ENCODE data around the gene XPO5.

Gene XPO5

GRCh38 chr6:43621078-43621835 is 45.4 kb upstream of the XPO5 start:
- WGBS (ENCODE audit: insufficient coverage), result over 99% methylated on average over 11 of the region's 12 CpGs
- Histone ChIP-seq H3K36me3 (ENCODE audit: control insufficient read depth in 4 of 4, insufficient read depth in 4 of 4, low read length in 3 of 4) (peaks cover 9 to 64% (median 55%) of the 10 kb centered on the region in 4 experiments), H3K4me3 (ENCODE audit: control insufficient read depth in 1 of 7, extremely low read depth in 1 of 7, insufficient read depth in 4 of 7, low read depth in 2 of 7, low read length in 6 of 7) (no peak overlapping the region), H3K27ac (ENCODE audit: insufficient read depth in 1 of 2, low read depth in 1 of 2, low read length in 2 of 2, poor library complexity in 1 of 2, severe bottlenecking in 2 of 2) (peak overlapping the region in 1 of 2 experiments; percentile 22), H3K4me1 (ENCODE audit: control extremely low read depth in 1 of 4, control insufficient read depth in 4 of 4, insufficient read depth in 4 of 4, low read length in 3 of 4) (peaks cover 0 to 9% (median 6%) of the 10 kb centered on the region in 4 experiments), H3K9me3 (ENCODE audit: control extremely low read depth in 1 of 5, control insufficient read depth in 4 of 5, insufficient read depth in 2 of 5, low read depth in 1 of 5, low read length in 4 of 5) (no peaks in the 10 kb centered on the region), H3K27me3 (replicated peaks in 2 of 5; ENCODE audit: control insufficient read depth in 4 of 5, insufficient read depth in 5 of 5, low read length in 4 of 5) (no peaks in the 10 kb centered on the region)
- DNase-seq, result no peak
- ChIA-PET POLR2A (no interaction called here), CTCF (interaction anchor here (1.0 kb wide), 1 partner anchor 49 kb away, joined by 4 read pairs; no protein-coding TSS in a partner anchor)

GRCh38 chr6:43616725-43617472 is 41.1 kb upstream of the XPO5 start:
- 84% methylated on average over 5 of the region's 9 CpGs for WGBS (ENCODE audit: insufficient coverage)
- H3K27ac ChIP-seq (ENCODE audit: insufficient read depth in 1 of 2, low read depth in 1 of 2, low read length in 2 of 2, poor library complexity in 1 of 2, severe bottlenecking in 2 of 2), result no peak overlapping the region
- peaks cover 0 to 9% (median 6%) of the 10 kb centered on the region in 4 experiments for H3K4me1 ChIP-seq (ENCODE audit: control extremely low read depth in 1 of 4, control insufficient read depth in 4 of 4, insufficient read depth in 4 of 4, low read length in 3 of 4)
- no peaks in the 10 kb centered on the region for H3K27me3 ChIP-seq (replicated peaks in 2 of 5; ENCODE audit: control insufficient read depth in 4 of 5, insufficient read depth in 5 of 5, low read length in 4 of 5)
- H3K4me3 ChIP-seq (ENCODE audit: control insufficient read depth in 1 of 7, extremely low read depth in 1 of 7, insufficient read depth in 4 of 7, low read depth in 2 of 7, low read length in 6 of 7), result no peak overlapping the region
- no peaks in the 10 kb centered on the region for H3K9me3 ChIP-seq (ENCODE audit: control extremely low read depth in 1 of 5, control insufficient read depth in 4 of 5, insufficient read depth in 2 of 5, low read depth in 1 of 5, low read length in 4 of 5)
- peak in 2 of 3 donors; percentile 24 to 51 for DNase-seq
- CTCF ChIA-PET, result interaction anchor here (1.4 kb wide), 1 partner anchor 28 kb away, joined by 3 read pairs; the partner anchor contains the start of gene RSPH9
- POLR2A ChIA-PET, result no interaction called here
- H3K36me3 ChIP-seq (ENCODE audit: control insufficient read depth in 4 of 4, insufficient read depth in 4 of 4, low read length in 3 of 4), result peaks cover 6 to 38% (median 31%) of the 10 kb centered on the region in 4 experiments

GRCh38 chr6:43614396-43614730 is 38.5 kb upstream of the XPO5 start:
- Histone ChIP-seq H3K27me3 (replicated peaks in 2 of 5; ENCODE audit: control insufficient read depth in 4 of 5, insufficient read depth in 5 of 5, low read length in 4 of 5) (no peaks in the 10 kb centered on the region), H3K4me3 (ENCODE audit: control insufficient read depth in 1 of 7, extremely low read depth in 1 of 7, insufficient read depth in 4 of 7, low read depth in 2 of 7, low read length in 6 of 7) (no peak overlapping the region), H3K9me3 (ENCODE audit: control extremely low read depth in 1 of 5, control insufficient read depth in 4 of 5, insufficient read depth in 2 of 5, low read depth in 1 of 5, low read length in 4 of 5) (no peaks in the 10 kb centered on the region), H3K4me1 (ENCODE audit: control extremely low read depth in 1 of 4, control insufficient read depth in 4 of 4, insufficient read depth in 4 of 4, low read length in 3 of 4) (peaks cover 0 to under 1% (median under 1%) of the 10 kb centered on the region in 4 experiments), H3K27ac (ENCODE audit: insufficient read depth in 1 of 2, low read depth in 1 of 2, low read length in 2 of 2, poor library complexity in 1 of 2, severe bottlenecking in 2 of 2) (no peak overlapping the region), H3K36me3 (ENCODE audit: control insufficient read depth in 4 of 4, insufficient read depth in 4 of 4, low read length in 3 of 4) (peaks cover 3 to 34% (median 28%) of the 10 kb centered on the region in 4 experiments)
- ChIA-PET CTCF (interaction anchor here (0.6 to 1.1 kb wide), 4 partner anchors 11 to 487 kb away, joined by 3 to 4 read pairs (median 3); partner anchors contain the start of gene GTPBP2), POLR2A (no interaction called here)
- DNase-seq, result no peak
- WGBS (ENCODE audit: insufficient coverage), result 100% methylated on average over 1 of the region's 3 CpGs

- H3K4me1 ChIP-seq (ENCODE audit: control extremely low read depth in 1 of 4, control insufficient read depth in 4 of 4, insufficient read depth in 4 of 4, low read length in 3 of 4), result no peaks in the 10 kb centered on the region
- 98% methylated on average over 6 of the region's 6 CpGs for WGBS (ENCODE audit: insufficient coverage)
- CTCF ChIA-PET, result interaction anchor here (0.6 to 1.1 kb wide), 3 partner anchors 12 to 87 kb away, joined by 3 to 4 read pairs (median 3); partner anchors contain the start of gene GTPBP2
- no peaks in the 10 kb centered on the region for H3K27me3 ChIP-seq (replicated peaks in 2 of 5; ENCODE audit: control insufficient read depth in 4 of 5, insufficient read depth in 5 of 5, low read length in 4 of 5)
- H3K4me3 ChIP-seq (ENCODE audit: control insufficient read depth in 1 of 7, extremely low read depth in 1 of 7, insufficient read depth in 4 of 7, low read depth in 2 of 7, low read length in 6 of 7), result no peak overlapping the region
- DNase-seq, result no peak
- H3K27ac ChIP-seq (ENCODE audit: insufficient read depth in 1 of 2, low read depth in 1 of 2, low read length in 2 of 2, poor library complexity in 1 of 2, severe bottlenecking in 2 of 2), result no peak overlapping the region
- H3K9me3 ChIP-seq (ENCODE audit: control extremely low read depth in 1 of 5, control insufficient read depth in 4 of 5, insufficient read depth in 2 of 5, low read depth in 1 of 5, low read length in 4 of 5), result no peaks in the 10 kb centered on the region
- peaks cover 3 to 35% (median 26%) of the 10 kb centered on the region in 4 experiments for H3K36me3 ChIP-seq (ENCODE audit: control insufficient read depth in 4 of 4, insufficient read depth in 4 of 4, low read length in 3 of 4)
- POLR2A ChIA-PET, result interaction anchor here (1.0 kb wide), 2 partner anchors 8 to 22 kb away, joined by 3 to 5 read pairs; partner anchors contain the start of gene MAD2L1BP
Observed at GRCh38 chr6:43613721-43614395, 38.0 kb upstream of the XPO5 start.

- CTCF ChIA-PET, result interaction anchor here (0.6 to 5.1 kb wide), 9 partner anchors 9 to 468 kb away, joined by 3 to 32 read pairs (median 3); partner anchors contain the start of gene GTPBP2
- Histone ChIP-seq H3K4me1 (ENCODE audit: control extremely low read depth in 1 of 4, control insufficient read depth in 4 of 4, insufficient read depth in 4 of 4, low read length in 3 of 4) (peaks cover 0 to 5% (median 1%) of the 10 kb centered on the region in 4 experiments), H3K36me3 (ENCODE audit: control insufficient read depth in 4 of 4, insufficient read depth in 4 of 4, low read length in 3 of 4) (peaks cover 5 to 46% (median 28%) of the 10 kb centered on the region in 4 experiments), H3K27ac (ENCODE audit: insufficient read depth in 1 of 2, low read depth in 1 of 2, low read length in 2 of 2, poor library complexity in 1 of 2, severe bottlenecking in 2 of 2) (no peak overlapping the region), H3K4me3 (ENCODE audit: control insufficient read depth in 1 of 7, extremely low read depth in 1 of 7, insufficient read depth in 4 of 7, low read depth in 2 of 7, low read length in 6 of 7) (no peak overlapping the region), H3K9me3 (ENCODE audit: control extremely low read depth in 1 of 5, control insufficient read depth in 4 of 5, insufficient read depth in 2 of 5, low read depth in 1 of 5, low read length in 4 of 5) (no peaks in the 10 kb centered on the region), H3K27me3 (replicated peaks in 2 of 5; ENCODE audit: control insufficient read depth in 4 of 5, insufficient read depth in 5 of 5, low read length in 4 of 5) (no peaks in the 10 kb centered on the region)
- POLR2A ChIA-PET, result no interaction called here
- no peak for DNase-seq
- 98% methylated on average over 5 of the region's 5 CpGs for WGBS (ENCODE audit: insufficient coverage)
Observed at GRCh38 chr6:43610431-43610830, 34.6 kb upstream of the XPO5 start.

GRCh38 chr6:43609402-43609801 is 33.6 kb upstream of the XPO5 start:
- Histone ChIP-seq H3K27ac (ENCODE audit: insufficient read depth in 1 of 2, low read depth in 1 of 2, low read length in 2 of 2, poor library complexity in 1 of 2, severe bottlenecking in 2 of 2) (no peak overlapping the region), H3K9me3 (ENCODE audit: control extremely low read depth in 1 of 5, control insufficient read depth in 4 of 5, insufficient read depth in 2 of 5, low read depth in 1 of 5, low read length in 4 of 5) (no peaks in the 10 kb centered on the region), H3K4me3 (ENCODE audit: control insufficient read depth in 1 of 7, extremely low read depth in 1 of 7, insufficient read depth in 4 of 7, low read depth in 2 of 7, low read length in 6 of 7) (no peak overlapping the region), H3K36me3 (ENCODE audit: control insufficient read depth in 4 of 4, insufficient read depth in 4 of 4, low read length in 3 of 4) (peaks cover 9 to 50% (median 27%) of the 10 kb centered on the region in 4 experiments), H3K4me1 (ENCODE audit: control extremely low read depth in 1 of 4, control insufficient read depth in 4 of 4, insufficient read depth in 4 of 4, low read length in 3 of 4) (peaks cover 0 to 5% (median 1%) of the 10 kb centered on the region in 4 experiments), H3K27me3 (replicated peaks in 2 of 5; ENCODE audit: control insufficient read depth in 4 of 5, insufficient read depth in 5 of 5, low read length in 4 of 5) (no peaks in the 10 kb centered on the region)
- DNase-seq, result no peak
- WGBS (ENCODE audit: insufficient coverage), result no CpG with 5 or more reads among the region's 1 CpG
- ChIA-PET CTCF (interaction anchor here (1.0 to 5.1 kb wide), 13 partner anchors 10 to 470 kb away, joined by 3 to 32 read pairs (median 5); no protein-coding TSS in a partner anchor), POLR2A (no interaction called here)

All from common myeloid progenitor, CD34-positive (primary cell).